Transverse colon (tissue), 4 donors: ENCODE results near the gene DLG2. TPM values are rescaled to one million over a fixed set of nuclear protein-coding genes. Genes with fewer than 3 reads are reported as not detected.

Experiments used
- DNase-seq: peaks from one replicate; pipeline ENCODE4 v3.0.0-alpha.2; 2019
- H3K27ac ChIP-seq, 4 donors: fragments of 200-600 bp; sonication (generic); 2 replicates each; pipeline ENCODE4 v1.5.1; 2016 to 2018; ENCODE audit warnings: inconsistent platforms in 4 of 4
- H3K27me3 ChIP-seq: fragments of 200-600 bp; sonication (generic); 2 replicates; pipeline ENCODE4 v1.5.1; 2017; ENCODE audit warnings: inconsistent platforms
- H3K36me3 ChIP-seq, 4 donors: fragments of 200-600 bp; sonication (generic); 2 replicates each; pipeline ENCODE4 v1.5.1; 2017 to 2019; ENCODE audit warnings: inconsistent platforms in 4 of 4
- H3K4me1 ChIP-seq, 4 donors: fragments of 200-600 bp; sonication (generic); 2 replicates each; pipeline ENCODE4 v1.5.1; 2017 to 2020; ENCODE audit warnings: inconsistent platforms in 4 of 4
- H3K4me3 ChIP-seq, 4 donors: fragments of 200-600 bp; sonication (generic); 1 replicate in 1 of 4; 2 replicates in 3 of 4; pipeline versions ENCODE4 v1.5.1 to v1.6.1; 2017 to 2019; ENCODE audit warnings: inconsistent platforms in 4 of 4
- H3K9me3 ChIP-seq, 2 donors: fragments of 200-600 bp; sonication (generic); 2 replicates each; pipeline ENCODE4 v1.5.1; 2017 to 2019; ENCODE audit warnings: inconsistent platforms in 2 of 2
- CTCF ChIP-seq, 5 experiments: fragments of 200-600 bp in 3 of 5; fragments of 450-650 bp in 2 of 5; sonication (generic) in 3 of 5; IDR thresholded peaks; 1 replicate in 2 of 5; 2 replicates in 3 of 5; pipeline ENCODE4 v1.5.1; 2016 to 2017; ENCODE audit warnings: antibody characterized with exemption in 5 of 5, inconsistent platforms in 3 of 5, mild to moderate bottlenecking in 2 of 5, moderate library complexity in 1 of 5
- EP300 ChIP-seq: sonication (generic); formaldehyde crosslinking; IDR thresholded peaks from one replicate; pipeline ENCODE4 v1.6.1; 2017; ENCODE audit warnings: antibody characterized with exemption, low read depth
- POLR2A ChIP-seq: fragments of 450-650 bp; IDR thresholded peaks from one replicate; pipeline ENCODE4 v1.6.1; 2016; ENCODE audit warnings: antibody characterized with exemption, mild to moderate bottlenecking, moderate library complexity
- POLR2AphosphoS5 ChIP-seq, 3 donors: sonication (generic); formaldehyde crosslinking; IDR thresholded peaks; one replicate each; pipeline ENCODE4 v1.6.1; 2016; ENCODE audit warnings: antibody characterized with exemption in 3 of 3
- WGBS, 2 donors: methylation state at CpG; one replicate each; pipeline ENCODE4 v1.1.5; 2018; ENCODE audit warnings: low coverage in 1 of 2; 5-methylcytosine and 5-hydroxymethylcytosine counted together
- in situ Hi-C, 4 donors: fragments of 200-750 bp; cut with MboI; loops; one replicate each; pipeline versions ENCODE4 v1.15.0 to v1.15.1; 2017; ENCODE audit warnings: low sequenced_read_pairs in 3 of 4, low pct_ligation_motif_present in 1 of 4, low pct_unique_long_range_greater_than_20kb in 1 of 4
- intact Hi-C: fragments of 100-400 bp; cut with DNase I; formaldehyde crosslinking; loops from one replicate; pipeline ENCODE4 v1.15.1; 2023; ENCODE audit warnings: low total_unique reads
- total RNA-seq, 4 donors: library from RNA; depleted of rRNA; stranded (reverse); fragments of >200 nt; gene quantifications; one replicate each; pipeline ENCODE4 v1.1.0, GENCODE V29; 2016

DLG2 gene
- total RNA-seq, 4 donors from 2014 or later: 1.9 to 28.3 (median 3.7) TPM

GRCh38 chr11:83895516-83895915, 1731.6 kb downstream of the DLG2 start:
- in situ Hi-C loops (no loop called here), intact Hi-C loops (no loop called here)
- TF ChIP-seq POLR2A: no peak
- no peak for TF ChIP-seq POLR2AphosphoS5 (IDR thresholded peaks at IDR 0.05)
- no peak for TF ChIP-seq EP300
- TF ChIP-seq CTCF (IDR thresholded peaks at IDR 0.05): no peak

DNA sequence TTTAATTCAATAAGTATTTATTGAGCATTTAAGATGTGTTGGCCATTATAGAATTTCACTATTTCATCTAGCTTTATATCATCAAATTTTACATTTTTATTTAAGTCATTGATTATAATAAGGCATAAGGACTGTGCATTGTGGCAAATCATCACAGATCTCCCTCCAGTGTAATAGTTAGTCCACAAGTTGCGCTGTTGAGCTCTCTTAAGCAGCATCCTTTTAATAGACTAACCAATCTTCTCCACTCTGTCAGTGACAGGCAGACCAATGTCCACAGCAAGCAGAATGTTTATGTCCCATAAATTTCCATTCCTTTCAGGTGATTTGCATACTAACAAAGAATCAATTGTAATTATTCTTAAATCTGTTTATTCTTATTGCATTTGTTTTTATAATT, 1745.7 kb downstream of the DLG2 start:
- H3K9me3 ChIP-seq: no peaks in the 10 kb centered on the region
- no peaks in the 10 kb centered on the region for H3K27me3 ChIP-seq
- no peak overlapping the region for H3K4me3 ChIP-seq
- 86 to 88% methylated on average over 1 of the region's 1 CpG for WGBS, 2 donors
- intact Hi-C loops (no loop called here), in situ Hi-C loops (no loop called here)
- H3K4me1 ChIP-seq: no peaks in the 10 kb centered on the region
- no peaks in the 10 kb centered on the region for H3K36me3 ChIP-seq
- no peak overlapping the region for H3K27ac ChIP-seq
- no peak for DNase-seq
- TF ChIP-seq POLR2AphosphoS5 (IDR thresholded peaks at IDR 0.05) (no peak), EP300 (no peak), CTCF (IDR thresholded peaks at IDR 0.05) (no peak), POLR2A (no peak)

More at GRCh38 chr11:83895516-83895915, 1731.6 kb downstream of the DLG2 start:
- Histone ChIP-seq H3K27ac (no peak overlapping the region), H3K4me3 (no peak overlapping the region), H3K36me3 (no peaks in the 10 kb centered on the region), H3K27me3 (no peaks in the 10 kb centered on the region), H3K9me3 (no peaks in the 10 kb centered on the region), H3K4me1 (no peaks in the 10 kb centered on the region)
- no peak for DNase-seq

- Histone ChIP-seq H3K9me3 (no peaks in the 10 kb centered on the region), H3K36me3 (no peaks in the 10 kb centered on the region), H3K27ac (no peak overlapping the region), H3K4me3 (no peak overlapping the region), H3K4me1 (no peaks in the 10 kb centered on the region), H3K27me3 (no peaks in the 10 kb centered on the region)
- DNase-seq: no peak
- intact Hi-C loops (no loop called here), in situ Hi-C loops (no loop called here)
- TF ChIP-seq POLR2A (no peak), EP300 (no peak), CTCF (IDR thresholded peaks at IDR 0.05) (no peak), POLR2AphosphoS5 (IDR thresholded peaks at IDR 0.05) (no peak)
These were observed 1756.1 kb downstream of the DLG2 start for GRCh38 chr11:83871054-83871453.

DNA sequence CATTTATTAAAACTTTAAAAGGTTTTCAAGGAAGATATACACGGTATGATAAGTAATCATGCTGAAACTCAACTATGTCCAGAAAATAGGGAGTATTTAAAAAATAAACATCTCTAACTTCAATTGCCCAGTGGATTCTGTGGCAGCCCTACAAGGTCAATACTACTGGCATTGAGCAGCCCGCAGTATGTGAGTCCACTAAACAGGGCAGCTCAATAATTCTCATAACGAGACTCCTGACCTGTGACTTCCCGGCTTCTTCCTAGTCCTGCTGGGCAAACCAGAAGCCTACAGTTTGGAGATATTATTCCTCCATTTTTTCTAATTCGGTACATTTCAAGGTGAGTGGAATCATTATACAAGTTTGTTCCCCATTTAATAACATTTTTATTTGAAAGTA, 1760.5 kb downstream of the DLG2 start:
- DNase-seq: no peak
- WGBS, 2 donors: 75 to 77% methylated on average over 3 to 5 of the region's 5 CpGs
- in situ Hi-C loops (no loop called here), intact Hi-C loops (no loop called here)
- Histone ChIP-seq H3K27ac (no peak overlapping the region), H3K36me3 (no peaks in the 10 kb centered on the region), H3K27me3 (no peaks in the 10 kb centered on the region), H3K4me3 (no peak overlapping the region), H3K9me3 (no peaks in the 10 kb centered on the region), H3K4me1 (no peaks in the 10 kb centered on the region)
- TF ChIP-seq EP300 (no peak), POLR2A (no peak), CTCF (IDR thresholded peaks at IDR 0.05) (no peak), POLR2AphosphoS5 (IDR thresholded peaks at IDR 0.05) (no peak)
